ENCODE data around the gene GAS1.

- TF ChIP-seq TOX (CRISPR knock-in tag; IDR thresholded peaks at IDR 0.05; ENCODE audit: borderline replicate concordance) (no peak), ZFP3 (CRISPR knock-in tag; IDR thresholded peaks at IDR 0.05) (no peak), ARNTL (CRISPR knock-in tag; IDR thresholded peaks at IDR 0.05; ENCODE audit: borderline replicate concordance, low read depth) (no peak), RARB (CRISPR knock-in tag; IDR thresholded peaks at IDR 0.05) (no peak), PPARA (CRISPR knock-in tag; IDR thresholded peaks at IDR 0.05; ENCODE audit: borderline replicate concordance) (no peak), ZC3H10 (CRISPR knock-in tag; IDR thresholded peaks at IDR 0.05) (no peak)
Observed at GRCh38 chr9:86985132-86985647, 37.9 kb upstream of the GAS1 start.

Data from SK-N-SH treated with all-trans-retinoic acid at 6 μM for 48 hours (cell line).